GM12864 (cell line): Measurements from ENCODE around the gene ZNF667.

Experiments
- DNase-seq: peaks from one replicate; pipeline ENCODE4 v3.0.0-alpha.2; 2011; ENCODE audit warnings: low read depth
- H3K4me3 ChIP-seq: 2 replicates; pipeline ENCODE4 v1.5.1; 2011; ENCODE audit warnings: mild to moderate bottlenecking, low read depth, low read length, control low read depth
- CTCF ChIP-seq: IDR thresholded peaks from 2 replicates; pipeline ENCODE4 v1.5.1; 2011; ENCODE audit warnings: low read depth, mild to moderate bottlenecking, moderate library complexity, low read length, control low read depth, inconsistent platforms; ENCODE audit errors: missing control alignments

Gene ZNF667

GRCh38 chr19:56393119-56394012 is 83.8 kb downstream of the ZNF667 start, which contains the start of gene ZNF582:
ZNF582 (minus strand) TSS chr19:56393534; CDS start chr19:56391752, 1,782 bp downstream.
- peak; percentile 69 for TF ChIP-seq CTCF
- peak within 1 kb of the TSS; percentile 69 for H3K4me3 ChIP-seq
- DNase-seq, result peak; percentile 76
